ENCODE results near the gene ARHGEF38. TPM values are rescaled to one million over a fixed set of nuclear protein-coding genes. Genes with fewer than 3 reads are reported as not detected.
A peak's percentile ranks its signal among the peaks of the same experiment; 100 is the strongest.

The ARHGEF38 gene
- total RNA-seq, 4 donors from 2014 or later = 0.26 to 3.7 TPM; not detected in 2

GRCh38 chr4:105708181-105709080 is 156.0 kb downstream of the ARHGEF38 start, which contains the start of the genes GSTCD and INTS12:
TSS of gene GSTCD (plus strand) at chr4:105708784. CDS start at chr4:105717614, 8,830 bp downstream.
TSS of gene INTS12 (minus strand) at chr4:105708689. CDS start at chr4:105700005, 8,684 bp downstream.
- peak within 1 kb of the TSS; percentile 70 to 79 for H3K4me3 ChIP-seq
- no peaks in the 10 kb centered on the region for H3K27me3 ChIP-seq
- intact Hi-C loops (cut with DNase I; ENCODE audit: low total_unique reads) = no loop called here

GRCh38 chr4:105709081-105709450 is 156.6 kb downstream of the ARHGEF38 start:
- Histone ChIP-seq H3K27ac (peak overlapping the region; percentile 81 to 83), H3K36me3 (no peaks in the 10 kb centered on the region), H3K9me3 (no peaks in the 10 kb centered on the region), H3K4me1 (peaks cover 0 to 9% of the 10 kb centered on the region in 2 donors), H3K4me3 (peak overlapping the region; percentile 70 to 79), H3K27me3 (no peaks in the 10 kb centered on the region)
- no peak for TF ChIP-seq CTCF (IDR thresholded peaks at IDR 0.05)
- no peak for TF ChIP-seq POLR2A (IDR thresholded peaks at IDR 0.05)
- intact Hi-C loops (cut with DNase I; ENCODE audit: low total_unique reads) = no loop called here
- no peak for DNase-seq

More at GRCh38 chr4:105708181-105709080, 156.0 kb downstream of the ARHGEF38 start, which contains the start of the genes GSTCD and INTS12:
- TF ChIP-seq CTCF (IDR thresholded peaks at IDR 0.05) (peak in 1 of 4 experiments; percentile 34), POLR2A (IDR thresholded peaks at IDR 0.05) (peak; percentile 24 to 69)
- no peaks in the 10 kb centered on the region for H3K36me3 ChIP-seq
- no peaks in the 10 kb centered on the region for H3K9me3 ChIP-seq
- peaks cover 0 to 9% of the 10 kb centered on the region in 2 donors for H3K4me1 ChIP-seq
- peak; percentile 91 for DNase-seq
- H3K27ac ChIP-seq = peak within 1 kb of the TSS; percentile 81 to 83

GRCh38 chr4:105710012-105710600 is 157.7 kb downstream of the ARHGEF38 start:
- intact Hi-C loops (cut with DNase I; ENCODE audit: low total_unique reads) = no loop called here
- no peak for TF ChIP-seq POLR2A (IDR thresholded peaks at IDR 0.05)
- no peak for TF ChIP-seq CTCF (IDR thresholded peaks at IDR 0.05)
- no peaks in the 10 kb centered on the region for H3K27me3 ChIP-seq
- no peaks in the 10 kb centered on the region for H3K36me3 ChIP-seq
- peaks cover 0 to 9% of the 10 kb centered on the region in 2 donors for H3K4me1 ChIP-seq
- DNase-seq = no peak
- H3K9me3 ChIP-seq = no peaks in the 10 kb centered on the region
- H3K4me3 ChIP-seq = no peak overlapping the region
- H3K27ac ChIP-seq = no peak overlapping the region

GRCh38 chr4:105710678-105711077 is 158.3 kb downstream of the ARHGEF38 start:
- H3K36me3 ChIP-seq = no peaks in the 10 kb centered on the region
- no peak for DNase-seq
- no peaks in the 10 kb centered on the region for H3K9me3 ChIP-seq
- intact Hi-C loops (cut with DNase I; ENCODE audit: low total_unique reads) = no loop called here
- no peak overlapping the region for H3K27ac ChIP-seq
- no peak for TF ChIP-seq CTCF (IDR thresholded peaks at IDR 0.05)
- TF ChIP-seq POLR2A (IDR thresholded peaks at IDR 0.05) = no peak
- no peak overlapping the region for H3K4me3 ChIP-seq
- H3K4me1 ChIP-seq = peaks cover 0 to 9% of the 10 kb centered on the region in 2 donors
- no peaks in the 10 kb centered on the region for H3K27me3 ChIP-seq

- no peak overlapping the region for H3K27ac ChIP-seq
- TF ChIP-seq CTCF (IDR thresholded peaks at IDR 0.05) = no peak
- TF ChIP-seq POLR2A (IDR thresholded peaks at IDR 0.05) = no peak
- intact Hi-C loops (cut with DNase I; ENCODE audit: low total_unique reads) = no loop called here
- H3K4me1 ChIP-seq = no peaks in the 10 kb centered on the region
- DNase-seq = no peak
- no peaks in the 10 kb centered on the region for H3K27me3 ChIP-seq
- H3K9me3 ChIP-seq = no peaks in the 10 kb centered on the region
- H3K36me3 ChIP-seq = no peaks in the 10 kb centered on the region
- no peak overlapping the region for H3K4me3 ChIP-seq
These were observed 160.3 kb downstream of the ARHGEF38 start for GRCh38 chr4:105712766-105713165.

Measured in uterus (tissue), 4 donors.